Liver (tissue), 9 donors: Measurements from ENCODE around the gene RHOD. TPM values are rescaled to one million over a fixed set of nuclear protein-coding genes. Genes with fewer than 3 reads are reported as not detected.

Source experiments
- DNase-seq: peaks from one replicate; pipeline ENCODE4 v3.0.0-alpha.2; 2017; ENCODE audit warnings: low spot score
- H3K27ac ChIP-seq, 2 donors: one replicate each; pipeline ENCODE4 v1.7.0; 2013; ENCODE audit warnings: inconsistent platforms in 2 of 2, low read length in 2 of 2, control low read depth in 1 of 2, low read depth in 1 of 2, mild to moderate bottlenecking in 1 of 2
- H3K27me3 ChIP-seq, 4 donors: one replicate each; pipeline versions ENCODE4 v1.6.1 to v1.7.0; 2013; ENCODE audit warnings: low read length in 3 of 4, inconsistent platforms in 1 of 4, mild to moderate bottlenecking in 1 of 4, moderate library complexity in 1 of 4; ENCODE audit not compliant: control insufficient read depth in 4 of 4, insufficient read depth in 4 of 4
- H3K36me3 ChIP-seq, 4 donors: one replicate each; pipeline versions ENCODE4 v1.6.1 to v1.7.0; 2013; ENCODE audit warnings: low read length in 3 of 4, mild to moderate bottlenecking in 3 of 4, low read depth in 1 of 4, moderate library complexity in 1 of 4; ENCODE audit not compliant: control insufficient read depth in 4 of 4, insufficient read depth in 3 of 4
- H3K4me1 ChIP-seq, 4 donors: one replicate each; pipeline versions ENCODE4 v1.6.1 to v1.7.0; 2013; ENCODE audit warnings: low read length in 3 of 4, mild to moderate bottlenecking in 3 of 4, moderate library complexity in 1 of 4; ENCODE audit not compliant: control insufficient read depth in 4 of 4, insufficient read depth in 4 of 4
- H3K4me3 ChIP-seq, 3 donors: one replicate each; pipeline versions ENCODE4 v1.6.1 to v1.7.0; 2013; ENCODE audit warnings: low read length in 3 of 3, control low read depth in 1 of 3, low read depth in 1 of 3, mild to moderate bottlenecking in 1 of 3
- H3K9ac ChIP-seq, 2 donors: one replicate each; pipeline ENCODE4 v1.7.0; 2013; ENCODE audit warnings: low read length in 2 of 2, mild to moderate bottlenecking in 2 of 2, moderate library complexity in 2 of 2, control low read depth in 1 of 2, low read depth in 1 of 2
- H3K9me3 ChIP-seq, 4 donors: one replicate each; pipeline versions ENCODE4 v1.6.1 to v1.7.0; 2013; ENCODE audit warnings: low read length in 3 of 4; ENCODE audit not compliant: control insufficient read depth in 4 of 4
- ATF3 ChIP-seq: IDR thresholded peaks from 2 replicates; pipeline ENCODE4 v1.6.1; 2016; ENCODE audit warnings: antibody characterized with exemption
- CTCF ChIP-seq: fragments of 150-350 bp; IDR thresholded peaks from 2 replicates; pipeline ENCODE4 v1.5.1; 2017; ENCODE audit warnings: improper control_type of control experiment, low read depth, low read length; ENCODE audit not compliant: missing input control
- EGR1 ChIP-seq, 2 donors: IDR thresholded peaks; 2 replicates each; pipeline ENCODE4 v1.6.1; 2016 to 2018; ENCODE audit warnings: antibody characterized with exemption in 2 of 2, low read depth in 2 of 2
- FOXA1 ChIP-seq: IDR thresholded peaks from 2 replicates; pipeline ENCODE4 v1.6.1; 2016; ENCODE audit warnings: antibody characterized with exemption
- FOXA2 ChIP-seq: IDR thresholded peaks from 2 replicates; pipeline ENCODE4 v1.6.1; 2016; ENCODE audit warnings: antibody characterized with exemption
- GABPA ChIP-seq, 2 donors: IDR thresholded peaks in 1 of 2; conservative IDR thresholded peaks in 1 of 2; 2 replicates each; pipeline ENCODE4 v1.6.1; 2016; ENCODE audit warnings: antibody characterized with exemption in 2 of 2, mild to moderate bottlenecking in 1 of 2, moderate library complexity in 1 of 2
- HNF4A ChIP-seq, 2 donors: conservative IDR thresholded peaks; 2 replicates each; pipeline ENCODE4 v1.6.1; 2016; ENCODE audit warnings: antibody characterized with exemption in 2 of 2, mild to moderate bottlenecking in 2 of 2
- JUND ChIP-seq, 2 donors: IDR thresholded peaks; 2 replicates each; pipeline ENCODE4 v1.6.1; 2016; ENCODE audit warnings: antibody characterized with exemption in 2 of 2
- MAX ChIP-seq: IDR thresholded peaks from 2 replicates; pipeline ENCODE4 v1.6.1; 2016; ENCODE audit warnings: antibody characterized with exemption
- NR2F2 ChIP-seq: IDR thresholded peaks from 2 replicates; pipeline ENCODE4 v1.6.1; 2016; ENCODE audit warnings: antibody characterized with exemption
- RAD21 ChIP-seq, 2 donors: IDR thresholded peaks; 2 replicates each; pipeline ENCODE4 v1.6.1; 2016; ENCODE audit warnings: antibody characterized with exemption in 2 of 2, mild to moderate bottlenecking in 2 of 2
- REST ChIP-seq: IDR thresholded peaks from 2 replicates; pipeline ENCODE4 v1.6.1; 2016; ENCODE audit warnings: antibody characterized with exemption, mild to moderate bottlenecking
- RXRA ChIP-seq, 2 donors: IDR thresholded peaks; 2 replicates each; pipeline ENCODE4 v1.6.1; 2017 to 2018; ENCODE audit warnings: antibody characterized with exemption in 2 of 2, mild to moderate bottlenecking in 1 of 2
- SP1 ChIP-seq: IDR thresholded peaks from 2 replicates; pipeline ENCODE4 v1.6.1; 2018; ENCODE audit warnings: antibody characterized with exemption, mild to moderate bottlenecking
- TAF1 ChIP-seq: conservative IDR thresholded peaks from 2 replicates; pipeline ENCODE4 v1.6.1; 2016; ENCODE audit warnings: antibody characterized with exemption, mild to moderate bottlenecking
- YY1 ChIP-seq: IDR thresholded peaks from 2 replicates; pipeline ENCODE4 v1.6.1; 2016; ENCODE audit warnings: antibody characterized with exemption, mild to moderate bottlenecking
- ZBTB33 ChIP-seq: IDR thresholded peaks from 2 replicates; pipeline ENCODE4 v1.6.1; 2016; ENCODE audit warnings: antibody characterized with exemption
- WGBS: extraction: QIAGEN DNeasy Blood & Tissue Kit; methylation state at CpG from one replicate; pipeline ENCODE4 v1.1.7; 2013; 5-methylcytosine and 5-hydroxymethylcytosine counted together
- polyA plus RNA-seq, 2 donors: library from polyadenylated mRNA; stranded (reverse) in 1 of 2; unstranded in 1 of 2; fragments of 200-250 nt in 1 of 2; fragments of >200 nt in 1 of 2; fragmentation: Nextera tagmentation in 1 of 2; extraction: Ambion mirVana in 1 of 2; gene quantifications; one replicate each; pipeline versions ENCODE4 v1.2.1 to v1.2.3, GENCODE V29; 2013 to 2015
- total RNA-seq, 2 donors: library from RNA; depleted of rRNA; stranded (reverse); fragments of >200 nt; gene quantifications; one replicate each; pipeline ENCODE4 v1.2.3, GENCODE V29; 2014
- donor health status: healthy.
- donor health status: healthy.
- donor health status: healthy.
- donor health status: healthy.
- donor health status: healthy.

RHOD gene
- total and polyA plus RNA-seq, 4 donors: 7.8 to 50.7 (median 33.2) TPM

- WGBS: 2% methylated on average over 118 of the region's 118 CpGs
- TF ChIP-seq NR2F2 (no peak), GABPA (IDR thresholded peaks at IDR 0.05 in 1 of 2, conservative IDR thresholded peaks at IDR 0.05 in 1 of 2) (no peak), CTCF (no peak), FOXA1 (no peak), SP1 (no peak), RAD21 (IDR thresholded peaks at IDR 0.05) (no peak), FOXA2 (no peak), RXRA (IDR thresholded peaks at IDR 0.05) (no peak), EGR1 (IDR thresholded peaks at IDR 0.05; ENCODE audit: low read depth in 2 of 2) (no peak), HNF4A (conservative IDR thresholded peaks at IDR 0.05) (no peak)
- Histone ChIP-seq H3K4me1 (peaks cover 11 to 41% (median 26%) of the 10 kb centered on the region in 4 donors), H3K27ac (peak within 1 kb of the TSS; percentile 72 to 81), H3K27me3 (no peaks in the 10 kb centered on the region), H3K36me3 (no peaks in the 10 kb centered on the region), H3K4me3 (peak within 1 kb of the TSS; percentile 59 to 69 (median 61)), H3K9me3 (no peaks in the 10 kb centered on the region), H3K9ac (peak within 1 kb of the TSS; percentile 45 to 65)
- DNase-seq: no peak
Measured at GRCh38 chr11:67022961-67023956, 33.4 kb upstream of the RHOD start, which contains the start of gene SYT12. Gene SYT12, plus strand, starts transcription at chr11:67023134. Its CDS starts 7,011 bp downstream, at chr11:67030145.

- no peak for DNase-seq
- H3K4me1 ChIP-seq: peaks cover 11 to 48% (median 29%) of the 10 kb centered on the region in 4 donors
- H3K27ac ChIP-seq: peak overlapping the region; percentile 44 to 49
- peak overlapping the region; percentile 59 to 69 (median 61) for H3K4me3 ChIP-seq
- no peaks in the 10 kb centered on the region for H3K9me3 ChIP-seq
- 43% methylated on average over 6 of the region's 6 CpGs for WGBS
- no peaks in the 10 kb centered on the region for H3K36me3 ChIP-seq
- no peak for TF ChIP-seq MAX
- TF ChIP-seq JUND (IDR thresholded peaks at IDR 0.05): no peak
- no peak for TF ChIP-seq SP1
- TF ChIP-seq REST: no peak
- TF ChIP-seq RXRA (IDR thresholded peaks at IDR 0.05): no peak
- no peak for TF ChIP-seq RAD21 (IDR thresholded peaks at IDR 0.05)
- TF ChIP-seq TAF1: no peak
- TF ChIP-seq ATF3: no peak
- TF ChIP-seq CTCF: no peak
- TF ChIP-seq HNF4A (conservative IDR thresholded peaks at IDR 0.05): no peak
- no peak for TF ChIP-seq GABPA (IDR thresholded peaks at IDR 0.05 in 1 of 2, conservative IDR thresholded peaks at IDR 0.05 in 1 of 2)
- TF ChIP-seq FOXA2: no peak
- no peak for TF ChIP-seq FOXA1
- TF ChIP-seq ZBTB33: no peak
- no peak for TF ChIP-seq NR2F2
- no peak for TF ChIP-seq YY1
- no peak for TF ChIP-seq EGR1 (IDR thresholded peaks at IDR 0.05; ENCODE audit: low read depth in 2 of 2)
- H3K27me3 ChIP-seq: no peaks in the 10 kb centered on the region
- H3K9ac ChIP-seq: peak overlapping the region in 1 of 2 donors; percentile 45
Measured at GRCh38 chr11:67023957-67024353, 32.7 kb upstream of the RHOD start.
